Bronchial epithelial cell (primary cell): ENCODE results near the gene ZNF215. TPM values are rescaled to one million over a fixed set of nuclear protein-coding genes. Genes with fewer than 3 reads are reported as not detected.
"Not testable (repeated sequence)": the region's sequence is repeated elsewhere in the genome, so short reads cannot be mapped to it uniquely, and the experiment has no call there.

Experiments used
- DNase-seq: peaks from one replicate; pipeline ENCODE4 v3.0.0-alpha.2; 2010; ENCODE audit warnings: low read depth
- FAIRE-seq: peaks from 2 replicates; lab custom pipeline; 2011; peaks lifted over from hg19 to GRCh38; lab: Jason Lieb, UNC
- H3K27me3 ChIP-seq: 2 replicates; pipeline ENCODE4 v1.5.1; 2011; ENCODE audit warnings: low read length; ENCODE audit not compliant: control insufficient read depth, insufficient read depth
- H3K36me3 ChIP-seq: 2 replicates; pipeline ENCODE4 v1.5.1; 2011; ENCODE audit warnings: low read length; ENCODE audit not compliant: control insufficient read depth, insufficient read depth
- H3K4me3 ChIP-seq: 2 replicates; pipeline ENCODE4 v1.5.1; 2011; ENCODE audit warnings: mild to moderate bottlenecking, low read depth, low read length, control low read depth
- total RNA-seq: library from RNA; depleted of rRNA; stranded (reverse); fragments of >200 nt; gene quantifications from 2 replicates; pipeline ENCODE4 v1.2.1, GENCODE V29; 2014
- TF ChIP-seq, protein P1 (sequence below): IDR thresholded peaks from 2 replicates; pipeline ENCODE4 v1.5.1; 2011; ENCODE audit warnings: mild to moderate bottlenecking, moderate library complexity, low read length, control low read depth, inconsistent platforms; ENCODE audit not compliant: insufficient read depth, severe bottlenecking

The ZNF215 gene
- total RNA-seq, 1 donor from 2014 or later, result 4.7 TPM

DNA sequence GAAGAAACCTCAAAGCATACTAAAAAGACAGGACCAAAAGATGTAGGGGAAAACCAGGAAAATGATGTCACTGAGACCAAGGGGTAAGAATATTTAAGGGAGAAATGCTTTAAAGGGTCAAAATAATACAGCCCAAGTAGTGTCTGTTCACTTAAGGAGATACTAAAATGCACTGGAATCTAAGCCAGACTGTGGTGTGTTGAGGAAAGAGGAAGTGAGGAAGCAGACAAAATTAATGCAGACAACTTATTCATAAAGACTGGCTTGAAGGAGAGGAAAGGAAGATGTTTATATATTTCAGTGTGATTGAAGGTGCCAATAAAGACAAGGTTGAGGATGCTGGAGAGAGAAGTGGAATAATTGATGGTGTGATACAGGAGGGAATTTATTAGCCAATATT lies 15.7 kb downstream of the ZNF215 start:
- FAIRE-seq, result no peak
- H3K27me3 ChIP-seq, result no peaks in the 10 kb centered on the region
- DNase-seq, result no peak
- TF ChIP-seq, protein P1, sequence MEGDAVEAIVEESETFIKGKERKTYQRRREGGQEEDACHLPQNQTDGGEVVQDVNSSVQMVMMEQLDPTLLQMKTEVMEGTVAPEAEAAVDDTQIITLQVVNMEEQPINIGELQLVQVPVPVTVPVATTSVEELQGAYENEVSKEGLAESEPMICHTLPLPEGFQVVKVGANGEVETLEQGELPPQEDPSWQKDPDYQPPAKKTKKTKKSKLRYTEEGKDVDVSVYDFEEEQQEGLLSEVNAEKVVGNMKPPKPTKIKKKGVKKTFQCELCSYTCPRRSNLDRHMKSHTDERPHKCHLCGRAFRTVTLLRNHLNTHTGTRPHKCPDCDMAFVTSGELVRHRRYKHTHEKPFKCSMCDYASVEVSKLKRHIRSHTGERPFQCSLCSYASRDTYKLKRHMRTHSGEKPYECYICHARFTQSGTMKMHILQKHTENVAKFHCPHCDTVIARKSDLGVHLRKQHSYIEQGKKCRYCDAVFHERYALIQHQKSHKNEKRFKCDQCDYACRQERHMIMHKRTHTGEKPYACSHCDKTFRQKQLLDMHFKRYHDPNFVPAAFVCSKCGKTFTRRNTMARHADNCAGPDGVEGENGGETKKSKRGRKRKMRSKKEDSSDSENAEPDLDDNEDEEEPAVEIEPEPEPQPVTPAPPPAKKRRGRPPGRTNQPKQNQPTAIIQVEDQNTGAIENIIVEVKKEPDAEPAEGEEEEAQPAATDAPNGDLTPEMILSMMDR, result no peak
- H3K36me3 ChIP-seq, result no peaks in the 10 kb centered on the region
- no peak overlapping the region for H3K4me3 ChIP-seq

DNA sequence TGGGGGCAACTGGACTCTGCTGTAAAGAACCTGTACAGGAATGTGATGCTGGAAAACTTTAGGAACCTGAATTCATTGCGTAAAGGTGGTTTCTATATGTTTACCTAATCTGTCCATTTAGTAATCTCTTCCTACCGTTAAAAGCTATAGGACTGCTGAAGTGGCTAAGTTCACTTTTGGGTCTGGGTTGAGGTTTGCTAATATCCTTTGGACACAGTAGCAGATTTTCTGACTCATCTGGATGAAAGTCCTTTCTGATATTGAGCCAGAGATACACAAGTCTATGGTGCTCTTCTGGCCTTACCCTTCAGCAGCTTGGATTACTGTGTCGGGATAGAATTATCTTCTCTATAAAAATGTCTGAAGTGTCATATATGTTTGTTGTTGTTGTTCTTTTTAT lies 16.9 kb downstream of the ZNF215 start:
- H3K4me3 ChIP-seq, result no peak overlapping the region
- TF ChIP-seq, protein P1, result no peak
- H3K36me3 ChIP-seq, result no peaks in the 10 kb centered on the region
- FAIRE-seq, result no peak
- DNase-seq, result no peak
- no peaks in the 10 kb centered on the region for H3K27me3 ChIP-seq

DNA sequence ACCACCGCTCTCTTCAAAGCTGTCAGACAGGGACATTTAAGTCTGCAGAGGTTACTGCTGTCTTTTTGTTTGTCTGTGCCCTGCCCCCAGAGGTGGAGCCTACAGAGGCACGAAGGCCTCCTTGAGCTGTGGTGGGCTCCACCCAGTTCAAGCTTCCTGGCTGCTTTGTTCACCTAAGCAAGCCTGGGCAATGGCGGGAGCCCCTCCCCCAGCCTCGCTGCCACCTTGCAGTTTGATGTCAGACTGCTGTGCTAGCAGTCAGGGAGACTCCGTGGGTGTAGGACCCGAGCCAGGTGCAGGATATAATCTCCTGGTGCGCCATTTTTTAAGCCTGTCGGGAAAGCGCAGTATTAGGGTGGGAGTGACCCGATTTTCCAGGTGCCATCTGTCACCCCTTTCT lies 28.0 kb downstream of the ZNF215 start:
- not testable (repeated sequence) for DNase-seq, H3K4me3 ChIP-seq, H3K36me3 ChIP-seq, FAIRE-seq, H3K27me3 ChIP-seq

DNA sequence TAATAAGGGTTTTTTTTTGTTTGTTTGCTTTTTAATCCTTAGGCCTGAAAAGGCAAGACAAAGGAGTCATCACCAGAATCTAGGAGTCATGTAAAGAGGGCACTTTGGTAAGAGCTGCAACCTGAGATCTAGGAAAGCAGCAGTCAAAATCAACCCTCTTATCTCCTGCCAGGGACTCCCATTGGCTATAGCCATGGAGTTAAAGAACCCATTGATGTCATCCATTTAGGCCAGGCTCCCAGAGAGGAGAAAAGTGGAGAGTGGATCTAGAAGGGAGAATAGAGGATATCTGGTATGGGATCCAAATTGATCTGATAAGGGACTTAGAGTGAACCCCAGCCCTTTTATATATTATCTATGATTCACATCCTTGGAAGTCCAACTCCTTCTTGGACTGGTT lies 35.9 kb downstream of the ZNF215 start:
- H3K27me3 ChIP-seq, result no peaks in the 10 kb centered on the region
- DNase-seq (no peak), FAIRE-seq (no peak)
- TF ChIP-seq, protein P1, result no peak
- no peaks in the 10 kb centered on the region for H3K36me3 ChIP-seq
- no peak overlapping the region for H3K4me3 ChIP-seq

DNA sequence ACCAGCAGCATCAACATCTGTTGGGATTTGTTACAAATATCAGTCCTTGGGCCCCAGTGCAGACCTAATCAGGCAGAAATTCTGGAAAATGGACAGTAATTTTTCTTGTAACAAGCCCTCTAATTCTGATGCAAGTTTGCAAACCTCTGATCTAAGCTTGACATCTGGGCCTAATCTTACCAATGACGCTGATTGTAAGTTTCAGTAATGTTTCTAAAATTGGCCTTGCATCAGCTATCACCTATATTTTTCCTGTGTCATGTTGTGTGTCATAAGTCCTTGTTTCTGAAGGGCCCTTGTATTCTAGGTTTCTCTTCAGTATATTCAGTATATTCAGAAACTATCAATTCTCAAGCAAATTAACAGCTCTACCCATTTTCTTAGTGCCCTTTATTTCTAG lies 36.4 kb downstream of the ZNF215 start:
- Histone ChIP-seq H3K4me3 (no peak overlapping the region), H3K36me3 (no peaks in the 10 kb centered on the region), H3K27me3 (no peaks in the 10 kb centered on the region)
- FAIRE-seq (no peak), DNase-seq (no peak)
- TF ChIP-seq, protein P1, result no peak

DNA sequence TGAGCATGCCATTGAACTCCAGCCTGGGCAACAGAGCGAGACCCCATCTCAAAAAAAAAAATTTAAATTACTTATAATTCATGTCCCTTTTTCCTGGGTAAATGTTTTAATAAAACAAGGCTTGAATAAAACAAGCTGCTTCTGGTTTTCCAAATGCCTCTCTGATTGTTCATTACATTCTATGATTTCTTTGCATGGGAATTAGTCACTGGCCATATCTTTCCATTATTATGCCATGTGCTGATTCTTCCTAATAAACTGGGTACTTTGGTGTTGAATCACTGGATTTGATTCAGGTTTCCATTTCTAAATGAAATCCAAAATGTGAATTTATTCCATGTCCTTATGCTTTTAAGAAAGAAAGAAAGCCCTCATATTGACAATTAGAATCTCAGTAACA lies 42.6 kb downstream of the ZNF215 start:
- no peak overlapping the region for H3K4me3 ChIP-seq
- DNase-seq (peak; percentile 73), FAIRE-seq (no peak)
- H3K36me3 ChIP-seq, result no peaks in the 10 kb centered on the region
- TF ChIP-seq, protein P1, result no peak
- H3K27me3 ChIP-seq, result no peaks in the 10 kb centered on the region

- H3K4me3 ChIP-seq, H3K36me3 ChIP-seq, DNase-seq, H3K27me3 ChIP-seq, FAIRE-seq: not testable (repeated sequence)
Measured at GRCh38 chr11:6969854-6970253, 43.6 kb downstream of the ZNF215 start.
